ENCODE data around the gene CHPF.

Gene CHPF

GRCh38 chr2:219496825-219497494 is 46.6 kb downstream of the CHPF start:
- no peak for DNase-seq (ENCODE audit: low read depth in 2 of 2)

DNA sequence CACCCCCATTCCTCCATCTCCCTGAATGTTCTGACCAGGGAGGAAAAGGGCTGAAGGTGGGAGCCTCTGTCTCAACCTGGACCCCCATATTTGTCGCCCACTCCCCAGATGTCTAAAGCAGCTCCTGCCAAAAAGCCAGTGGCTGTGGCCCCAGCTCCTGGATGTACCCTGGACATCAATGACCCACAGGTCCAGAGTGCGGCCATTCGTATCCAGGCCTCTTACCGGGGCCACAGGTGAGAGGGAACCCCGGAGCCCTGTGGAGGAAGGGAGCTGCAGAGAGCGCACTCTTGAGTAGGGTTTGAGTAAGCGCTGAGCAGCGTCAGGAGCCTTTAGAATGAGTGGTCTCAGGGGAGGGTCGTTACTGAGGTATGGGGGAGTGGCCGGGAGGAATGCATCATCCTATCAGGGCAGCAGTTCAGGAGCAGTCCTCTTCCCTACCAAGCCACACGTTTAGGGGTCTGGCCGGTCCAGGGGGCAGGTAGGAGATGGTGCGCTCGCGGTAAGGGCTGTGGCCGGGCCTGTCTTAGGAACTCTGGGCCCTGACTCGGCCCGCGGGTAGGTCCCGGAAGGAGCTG is 47.3 kb downstream of the CHPF start:
- no peak for DNase-seq (ENCODE audit: low read depth in 2 of 2)

DNA sequence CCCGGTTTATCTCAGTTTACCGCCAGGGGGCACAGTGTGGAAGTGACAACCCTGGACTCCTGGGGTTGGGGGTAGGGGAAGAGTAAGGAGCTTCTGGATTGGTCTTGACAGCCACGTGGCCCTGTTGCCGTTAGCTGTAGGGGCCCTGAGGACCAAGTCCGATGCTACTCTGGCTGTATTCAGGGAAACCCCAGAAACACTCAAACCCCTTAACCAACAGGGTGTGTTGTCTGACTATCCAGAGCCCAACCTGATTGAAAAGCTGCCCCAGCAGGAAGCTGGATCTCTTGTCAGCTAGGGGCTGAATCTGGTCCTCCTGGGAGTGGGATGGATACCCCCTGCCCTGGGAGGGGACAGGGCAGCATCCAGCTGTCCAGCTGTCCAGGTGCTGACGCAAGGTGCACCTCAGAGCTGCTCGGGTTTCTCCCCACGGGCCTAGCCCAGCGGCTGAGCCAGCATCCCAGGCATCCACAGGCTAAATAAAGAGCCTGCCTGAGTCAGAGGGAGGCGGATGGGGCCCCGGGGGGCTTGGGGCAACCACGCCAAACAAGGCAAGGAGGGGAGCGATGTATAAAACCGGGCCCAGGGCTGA is 48.0 kb downstream of the CHPF start:
- DNase-seq (ENCODE audit: low read depth in 2 of 2): no peak

DNA sequence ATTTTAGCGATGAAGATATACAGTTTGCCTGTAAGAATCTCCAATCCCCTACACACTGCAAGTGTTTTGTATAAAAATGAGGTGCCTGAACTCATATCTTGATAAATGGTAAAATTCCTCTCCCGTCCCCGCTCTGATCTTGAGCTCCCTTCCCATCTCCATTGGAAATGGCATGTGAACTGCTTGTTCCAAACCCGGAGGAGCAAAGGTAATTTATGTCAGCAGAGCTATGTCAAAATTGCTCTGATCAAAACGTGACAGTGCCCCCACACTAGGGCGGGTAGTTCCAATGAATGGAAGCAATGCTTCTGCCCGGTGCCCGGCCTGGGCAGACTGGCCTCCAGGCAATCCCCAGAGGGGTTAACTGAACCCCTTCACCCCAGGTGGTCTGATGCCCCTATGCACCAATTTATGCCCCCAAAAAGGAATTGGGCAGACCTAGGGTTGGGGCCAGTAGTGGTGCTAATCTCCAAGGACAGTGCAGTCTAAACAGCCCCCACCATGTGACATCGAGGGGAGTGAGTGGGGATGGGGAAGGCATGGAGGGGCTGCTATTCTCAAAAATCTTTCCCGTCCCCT is 48.6 kb downstream of the CHPF start:
- DNase-seq (ENCODE audit: low read depth in 2 of 2): no peak

DNA sequence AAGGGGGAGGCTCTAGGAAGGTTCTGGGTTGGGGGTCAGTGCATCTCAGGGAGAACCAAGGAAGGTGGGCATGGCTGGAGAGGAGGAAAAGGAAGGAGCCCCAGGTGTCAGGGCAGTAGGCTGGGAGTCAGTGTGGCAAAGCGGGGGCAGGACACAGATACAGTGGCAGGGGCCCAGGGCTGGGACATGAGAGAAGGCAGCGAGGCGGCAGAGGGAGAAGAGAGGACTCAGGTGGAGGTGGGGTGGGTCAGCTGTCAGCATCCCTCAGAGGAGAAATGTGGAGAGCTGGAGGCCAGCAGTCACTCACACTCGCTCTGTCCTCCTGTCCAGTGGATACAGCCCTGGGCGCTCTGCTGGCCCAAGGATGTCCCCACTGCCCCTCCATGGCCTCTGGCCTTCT is 50.5 kb downstream of the CHPF start:
- no peak for DNase-seq (ENCODE audit: low read depth in 2 of 2)

DNA sequence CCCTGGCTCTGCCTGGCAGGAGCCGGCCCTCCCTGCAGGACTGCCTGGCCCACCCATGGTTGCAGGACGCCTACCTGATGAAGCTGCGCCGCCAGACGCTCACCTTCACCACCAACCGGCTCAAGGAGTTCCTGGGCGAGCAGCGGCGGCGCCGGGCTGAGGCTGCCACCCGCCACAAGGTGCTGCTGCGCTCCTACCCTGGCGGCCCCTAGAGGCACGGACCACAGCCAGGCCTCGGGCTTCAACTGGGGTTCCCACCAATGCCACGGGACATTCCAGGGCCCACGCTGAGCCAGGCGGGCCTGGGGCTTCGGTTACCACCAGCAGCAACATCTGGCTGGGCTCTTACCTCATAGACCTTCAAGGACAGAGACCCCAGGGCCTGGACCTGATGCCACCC is 51.0 kb downstream of the CHPF start:
- DNase-seq (ENCODE audit: low read depth in 2 of 2): no peak

- DNase-seq (ENCODE audit: low read depth in 2 of 2): no peak
Observed at GRCh38 chr2:219491278-219491963, 52.2 kb downstream of the CHPF start.

- DNase-seq (ENCODE audit: low read depth in 2 of 2): no peak
Observed at GRCh38 chr2:219490600-219491130, 52.9 kb downstream of the CHPF start.

DNA sequence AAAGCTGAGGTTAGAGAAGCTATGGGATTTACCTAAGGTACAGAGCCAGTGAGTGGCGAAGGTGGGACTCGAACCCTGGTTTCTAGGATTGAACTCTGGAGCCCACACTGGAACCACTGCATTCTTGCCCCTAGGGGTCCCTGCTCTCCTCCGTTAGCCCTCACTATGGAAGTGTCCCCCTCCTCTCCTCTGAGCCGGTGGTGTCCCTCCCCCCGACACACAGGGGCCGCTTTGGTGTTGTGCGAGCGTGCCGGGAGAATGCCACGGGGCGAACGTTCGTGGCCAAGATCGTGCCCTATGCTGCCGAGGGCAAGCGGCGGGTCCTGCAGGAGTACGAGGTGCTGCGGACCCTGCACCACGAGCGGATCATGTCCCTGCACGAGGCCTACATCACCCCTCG is 53.4 kb downstream of the CHPF start:
- DNase-seq (ENCODE audit: low read depth in 2 of 2): no peak

DNA sequence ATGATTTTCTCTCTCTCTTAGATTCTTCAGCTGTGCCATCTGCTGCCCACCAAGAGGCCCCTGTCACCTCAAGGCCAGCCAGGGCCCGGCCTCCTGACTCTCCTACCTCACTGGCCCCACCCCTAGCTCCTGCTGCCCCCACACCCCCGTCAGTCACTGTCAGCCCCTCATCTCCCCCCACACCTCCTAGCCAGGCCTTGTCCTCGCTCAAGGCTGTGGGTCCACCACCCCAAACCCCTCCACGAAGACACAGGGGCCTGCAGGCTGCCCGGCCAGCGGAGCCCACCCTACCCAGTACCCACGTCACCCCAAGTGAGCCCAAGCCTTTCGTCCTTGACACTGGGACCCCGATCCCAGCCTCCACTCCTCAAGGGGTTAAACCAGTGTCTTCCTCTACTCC is 54.3 kb downstream of the CHPF start:
- no peak for DNase-seq (ENCODE audit: low read depth in 2 of 2)
